GM18519 (cell line): ENCODE data around the gene CDC42BPB.
"Not testable (repeated sequence)": the region's sequence is repeated elsewhere in the genome, so short reads cannot be mapped to it uniquely, and the experiment has no call there.

Source experiments
- ATAC-seq: cut with Tn5 transposase; IDR thresholded peaks from one replicate; pipeline ENCODE4 v1.9.1; 2021; ENCODE audit warnings: mild to moderate bottlenecking, moderate library complexity; ENCODE audit not compliant: unreplicated experiment, low FRiP score

The CDC42BPB gene

GRCh38 chr14:102933618-102934231 lies 123.6 kb downstream of the CDC42BPB start:
- ATAC-seq, result no peak

GRCh38 chr14:102932484-102933248 lies 124.7 kb downstream of the CDC42BPB start:
- no peak for ATAC-seq

GRCh38 chr14:102931580-102932285 lies 125.6 kb downstream of the CDC42BPB start:
- no peak for ATAC-seq

GRCh38 chr14:102930753-102931579 lies 126.4 kb downstream of the CDC42BPB start:
- no peak for ATAC-seq

- no peak for ATAC-seq
Measured at GRCh38 chr14:102930138-102930752, 127.1 kb downstream of the CDC42BPB start.

GRCh38 chr14:102929241-102930137 lies 127.9 kb downstream of the CDC42BPB start:
- ATAC-seq, result no peak

- ATAC-seq, result no peak
Measured at GRCh38 chr14:102928412-102929240, 128.7 kb downstream of the CDC42BPB start.

GRCh38 chr14:102927878-102928411 lies 129.4 kb downstream of the CDC42BPB start:
- no peak for ATAC-seq

- no peak for ATAC-seq
Measured at GRCh38 chr14:102927346-102927877, 129.9 kb downstream of the CDC42BPB start.

- ATAC-seq, result not testable (repeated sequence)
Measured at GRCh38 chr14:102926840-102927239, 130.5 kb downstream of the CDC42BPB start.

- no peak for ATAC-seq
Measured at GRCh38 chr14:102926104-102926503, 131.2 kb downstream of the CDC42BPB start.

- ATAC-seq, result no peak
Measured at GRCh38 chr14:102925646-102926045, 131.7 kb downstream of the CDC42BPB start.

GRCh38 chr14:102924632-102925588 lies 132.4 kb downstream of the CDC42BPB start:
- no peak for ATAC-seq

GRCh38 chr14:102923925-102924486 lies 133.3 kb downstream of the CDC42BPB start:
- ATAC-seq, result no peak

GRCh38 chr14:102923201-102923924 lies 134.0 kb downstream of the CDC42BPB start:
- no peak for ATAC-seq
